ENCODE data around the gene LDHD. TPM values are rescaled to one million over a fixed set of nuclear protein-coding genes. Genes with fewer than 3 reads are reported as not detected.
"Not testable (repeated sequence)": the region's sequence is repeated elsewhere in the genome, so short reads cannot be mapped to it uniquely, and the experiment has no call there.

The LDHD gene
- total and polyA plus RNA-seq, 9 of the 15 experiments (the other 6 are each of a cell fraction or from before 2014, with no cell fraction given) = 0.19 to 0.86 (median 0.54) TPM; not detected in 3

DNA sequence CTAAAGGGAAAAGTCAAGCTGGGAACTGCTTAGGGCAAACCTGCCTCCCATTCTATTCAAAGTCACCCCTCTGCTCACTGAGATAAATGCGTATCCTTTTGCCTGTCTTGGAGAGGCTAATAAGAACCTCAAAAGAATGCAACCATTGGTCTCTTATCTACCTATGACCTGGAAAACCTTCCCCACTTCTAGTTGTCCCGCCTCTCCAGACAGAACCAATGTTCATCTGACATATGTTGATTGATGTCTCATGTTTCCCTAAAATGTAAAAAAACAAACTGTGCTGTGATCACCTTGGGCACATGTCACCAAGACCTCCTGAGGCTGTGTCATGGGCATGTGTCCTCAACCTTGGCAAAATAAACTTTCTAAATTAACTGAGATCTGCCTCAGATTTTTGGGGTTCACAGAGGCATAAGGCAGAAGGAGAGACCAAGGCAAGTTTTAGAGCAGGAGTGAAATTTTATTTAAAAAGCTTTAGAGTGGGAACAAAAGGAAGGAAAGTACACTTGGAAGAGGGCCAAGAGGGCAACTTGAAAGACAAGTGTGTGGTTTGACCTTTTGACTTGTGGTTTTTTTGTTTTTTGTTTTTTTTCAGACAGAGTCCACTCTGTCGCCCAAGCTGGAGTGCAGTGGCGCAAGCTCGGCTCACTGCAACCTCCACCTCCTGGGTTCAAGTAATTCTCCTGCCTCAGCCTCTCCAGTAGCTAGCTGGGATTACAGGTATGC, 13.0 kb upstream of the LDHD start (continued):
- TF ChIP-seq, protein P1, sequence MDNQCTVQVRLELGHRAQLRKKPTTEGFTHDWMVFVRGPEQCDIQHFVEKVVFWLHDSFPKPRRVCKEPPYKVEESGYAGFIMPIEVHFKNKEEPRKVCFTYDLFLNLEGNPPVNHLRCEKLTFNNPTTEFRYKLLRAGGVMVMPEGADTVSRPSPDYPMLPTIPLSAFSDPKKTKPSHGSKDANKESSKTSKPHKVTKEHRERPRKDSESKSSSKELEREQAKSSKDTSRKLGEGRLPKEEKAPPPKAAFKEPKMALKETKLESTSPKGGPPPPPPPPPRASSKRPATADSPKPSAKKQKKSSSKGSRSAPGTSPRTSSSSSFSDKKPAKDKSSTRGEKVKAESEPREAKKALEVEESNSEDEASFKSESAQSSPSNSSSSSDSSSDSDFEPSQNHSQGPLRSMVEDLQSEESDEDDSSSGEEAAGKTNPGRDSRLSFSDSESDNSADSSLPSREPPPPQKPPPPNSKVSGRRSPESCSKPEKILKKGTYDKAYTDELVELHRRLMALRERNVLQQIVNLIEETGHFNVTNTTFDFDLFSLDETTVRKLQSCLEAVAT (IDR thresholded peaks at IDR 0.05) = peak in 1 of 2 experiments; percentile 95; a peak in 2 of 4 replicates
- peak; percentile 51; the same call in 1 of the 2 replicates for TF ChIP-seq HDAC2 (IDR thresholded peaks at IDR 0.05)
- TF ChIP-seq, protein P2, sequence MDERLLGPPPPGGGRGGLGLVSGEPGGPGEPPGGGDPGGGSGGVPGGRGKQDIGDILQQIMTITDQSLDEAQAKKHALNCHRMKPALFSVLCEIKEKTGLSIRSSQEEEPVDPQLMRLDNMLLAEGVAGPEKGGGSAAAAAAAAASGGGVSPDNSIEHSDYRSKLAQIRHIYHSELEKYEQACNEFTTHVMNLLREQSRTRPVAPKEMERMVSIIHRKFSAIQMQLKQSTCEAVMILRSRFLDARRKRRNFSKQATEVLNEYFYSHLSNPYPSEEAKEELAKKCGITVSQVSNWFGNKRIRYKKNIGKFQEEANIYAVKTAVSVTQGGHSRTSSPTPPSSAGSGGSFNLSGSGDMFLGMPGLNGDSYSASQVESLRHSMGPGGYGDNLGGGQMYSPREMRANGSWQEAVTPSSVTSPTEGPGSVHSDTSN (CRISPR knock-in tag; IDR thresholded peaks at IDR 0.05; ENCODE audit: low read depth) = not testable (repeated sequence)
- TF ChIP-seq, protein P2 (tag; conservative IDR thresholded peaks at IDR 0.05; ENCODE audit: low read depth) = peak; percentile 66; the same call in 1 of the 2 replicates
- TF ChIP-seq, protein P3, sequence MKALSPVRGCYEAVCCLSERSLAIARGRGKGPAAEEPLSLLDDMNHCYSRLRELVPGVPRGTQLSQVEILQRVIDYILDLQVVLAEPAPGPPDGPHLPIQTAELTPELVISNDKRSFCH (CRISPR knock-in tag; IDR thresholded peaks at IDR 0.05) = not testable (repeated sequence)
- TF ChIP-seq, protein P3 (tag; IDR thresholded peaks at IDR 0.05) = peak; percentile 40; the same call in 1 of the 2 replicates
- TF ChIP-seq, protein P4, sequence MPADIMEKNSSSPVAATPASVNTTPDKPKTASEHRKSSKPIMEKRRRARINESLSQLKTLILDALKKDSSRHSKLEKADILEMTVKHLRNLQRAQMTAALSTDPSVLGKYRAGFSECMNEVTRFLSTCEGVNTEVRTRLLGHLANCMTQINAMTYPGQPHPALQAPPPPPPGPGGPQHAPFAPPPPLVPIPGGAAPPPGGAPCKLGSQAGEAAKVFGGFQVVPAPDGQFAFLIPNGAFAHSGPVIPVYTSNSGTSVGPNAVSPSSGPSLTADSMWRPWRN (IDR thresholded peaks at IDR 0.05; ENCODE audit: low read depth) = peak; percentile 69
- TF ChIP-seq DPF2 (IDR thresholded peaks at IDR 0.05) = 0 out of 2 replicates have a peak, but pooled peaks have one; percentile 51
- TF ChIP-seq KDM1A (IDR thresholded peaks at IDR 0.05) = peak; percentile 60 to 75
- peak; percentile 82 for TF ChIP-seq PKNOX1 (IDR thresholded peaks at IDR 0.05)
- peak; percentile 90; the same call in 1 of the 2 replicates for TF ChIP-seq ESRRA (IDR thresholded peaks at IDR 0.05; ENCODE audit: borderline replicate concordance, low read depth)
- TF ChIP-seq SMARCE1 (IDR thresholded peaks at IDR 0.05) = peak; percentile 29; the same call in 1 of the 2 replicates
